ENCODE results near the gene NUP153. TPM values are rescaled to one million over a fixed set of nuclear protein-coding genes. Genes with fewer than 3 reads are reported as not detected.
A peak's percentile ranks its signal among the peaks of the same experiment; 100 is the strongest.

NUP153 gene
- total RNA-seq, 2 experiments from 2014 or later: 74.0 to 75.8 TPM

DNA sequence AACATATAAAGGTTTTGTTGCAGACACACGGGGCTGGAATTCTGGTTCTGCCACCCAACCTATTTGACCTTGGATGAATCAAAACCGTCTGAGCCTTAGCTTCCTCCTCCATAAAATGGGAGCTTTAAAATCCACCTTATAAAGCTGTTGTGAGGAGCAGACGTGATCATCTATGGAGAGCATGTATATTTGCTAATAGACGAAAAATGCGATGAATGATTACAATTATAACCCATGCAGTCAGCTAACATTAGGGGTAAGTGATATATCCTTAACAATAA lies 586 bp upstream of the NUP153 start:
- Mint-ChIP-seq H3K27ac (peak overlapping the region; percentile 97), H3K4me1 (peaks cover 27% of the 10 kb centered on the region), H3K9me3 (no peaks in the 10 kb centered on the region), H3K36me3 (ENCODE audit: low read depth) (peaks cover 29% of the 10 kb centered on the region), H3K4me3 (peak overlapping the region; percentile 86), H3K27me3 (no peaks in the 10 kb centered on the region)
- no peak for DNase-seq
- POLR2A ChIA-PET: interaction anchor here (0.6 to 3.3 kb wide), 23 partner anchors 8 to 946 kb away, joined by 3 to 73 read pairs (median 4); partner anchors contain the start of genes ATXN1, FAM8A1, KDM1B and TPMT
- CTCF ChIA-PET: interaction anchor here (1.1 to 1.6 kb wide), 5 partner anchors 8 to 107 kb away, joined by 3 to 8 read pairs (median 5); partner anchors contain the start of gene FAM8A1

DNA sequence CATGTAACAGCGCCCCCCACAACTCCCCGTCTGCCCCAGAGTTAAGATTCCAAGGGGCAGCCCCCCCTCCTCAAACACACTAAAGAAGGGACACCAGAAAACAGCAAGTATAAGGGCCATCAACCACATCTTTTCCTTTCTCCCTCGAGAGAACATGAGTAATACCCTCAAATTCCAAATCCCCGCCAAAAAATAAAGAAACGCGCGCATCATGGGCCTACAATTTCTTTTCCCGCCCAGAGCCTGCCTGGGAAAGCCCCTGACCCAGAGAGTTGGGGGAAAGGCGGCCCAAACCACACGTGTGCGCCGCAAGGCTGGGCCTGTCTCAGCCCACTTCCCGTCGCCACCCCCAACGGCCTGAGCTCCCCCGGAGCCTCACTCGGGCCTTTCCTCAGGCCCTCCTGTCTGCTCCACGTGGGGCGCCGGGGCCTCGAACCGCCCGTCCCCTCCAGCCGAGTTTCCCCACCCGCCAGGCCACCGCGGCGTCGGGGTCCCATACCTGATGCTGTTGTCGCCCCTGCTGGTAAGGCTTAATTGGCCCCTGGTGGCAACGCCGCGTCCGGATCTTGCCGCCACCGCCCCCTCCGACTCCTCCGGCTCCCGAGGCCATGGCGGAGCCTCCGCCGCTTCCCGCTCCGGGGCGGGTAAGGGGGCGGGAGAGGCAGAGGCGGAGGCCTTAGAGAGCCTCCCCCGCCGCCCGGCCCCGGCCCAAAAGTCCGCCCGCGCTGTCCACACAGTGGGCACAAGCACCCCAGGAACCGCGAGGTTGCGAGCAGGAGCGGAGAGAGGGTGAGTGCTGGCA lies 746 bp downstream of the NUP153 start:
- H3K4me1 Mint-ChIP-seq: peaks cover 34% of the 10 kb centered on the region

DNA sequence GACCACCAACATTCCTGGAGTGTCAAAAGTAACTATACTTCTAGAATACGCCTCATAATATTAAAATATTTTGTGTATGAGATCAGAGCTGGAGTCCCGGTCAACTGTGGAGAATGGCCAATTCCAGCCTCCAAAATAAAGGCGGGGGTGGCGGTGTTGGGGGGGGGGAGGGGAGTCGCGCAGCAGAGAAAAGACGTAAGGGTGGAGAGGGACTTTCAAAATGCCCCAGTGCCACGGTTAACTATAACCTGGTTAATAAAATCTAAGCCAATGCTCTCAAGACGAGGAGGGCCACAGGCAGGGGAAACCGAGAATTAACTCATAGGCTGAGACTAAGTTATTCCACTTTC lies 1.3 kb downstream of the NUP153 start:
- peak overlapping the region; percentile 86 for H3K4me3 Mint-ChIP-seq
- peaks cover 39% of the 10 kb centered on the region for H3K4me1 Mint-ChIP-seq
- no peaks in the 10 kb centered on the region for H3K9me3 Mint-ChIP-seq
- peak overlapping the region; percentile 97 for H3K27ac Mint-ChIP-seq
- DNase-seq: no peak
- peaks cover 33% of the 10 kb centered on the region for H3K36me3 Mint-ChIP-seq (ENCODE audit: low read depth)
- H3K27me3 Mint-ChIP-seq: no peaks in the 10 kb centered on the region
- CTCF ChIA-PET: interaction anchor here (0.6 kb wide), 1 partner anchor 40 kb away, joined by 3 read pairs; no protein-coding TSS in a partner anchor
- POLR2A ChIA-PET: interaction anchor here (1.0 to 3.3 kb wide), 5 partner anchors 10 to 104 kb away, joined by 3 to 73 read pairs (median 13); partner anchors contain the start of gene FAM8A1

More for the DNA sequence above, 746 bp downstream of the NUP153 start:
- CTCF ChIA-PET: interaction anchor here (0.5 to 0.6 kb wide), 2 partner anchors 41 to 537 kb away, joined by 3 read pairs; no protein-coding TSS in a partner anchor
- POLR2A ChIA-PET: interaction anchor here (0.6 to 3.3 kb wide), 17 partner anchors 8 to 945 kb away, joined by 3 to 73 read pairs (median 5); partner anchors contain the start of genes ATXN1 and FAM8A1
- no peaks in the 10 kb centered on the region for H3K27me3 Mint-ChIP-seq
- peaks cover 33% of the 10 kb centered on the region for H3K36me3 Mint-ChIP-seq (ENCODE audit: low read depth)
- no peaks in the 10 kb centered on the region for H3K9me3 Mint-ChIP-seq
- H3K4me3 Mint-ChIP-seq: peak overlapping the region; percentile 86
- peak; percentile 88 for DNase-seq
- peak overlapping the region; percentile 97 for H3K27ac Mint-ChIP-seq

DNA sequence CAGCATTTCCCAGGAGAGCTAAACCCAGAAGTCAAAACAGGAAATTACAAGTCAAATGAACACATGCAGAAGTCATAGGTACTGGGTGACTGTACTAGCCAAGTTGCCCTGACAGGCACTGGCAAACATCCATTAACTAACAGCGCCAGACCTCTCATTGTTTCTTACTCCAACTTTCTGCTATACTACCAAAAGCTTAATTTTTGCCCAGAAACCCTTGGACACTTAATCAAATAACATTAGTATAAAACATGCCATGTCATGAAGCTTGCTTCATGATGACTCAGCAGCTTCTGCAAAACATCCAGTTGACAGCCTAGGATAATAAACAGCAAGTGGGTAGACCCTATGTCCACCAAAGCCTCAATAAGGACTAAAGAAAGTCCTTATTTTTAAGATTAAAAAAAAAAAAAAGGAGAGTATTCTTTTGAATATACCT lies 3.5 kb downstream of the NUP153 start:
- peak; percentile 30 for DNase-seq
- Mint-ChIP-seq H3K9me3 (no peaks in the 10 kb centered on the region), H3K4me1 (peaks cover 46% of the 10 kb centered on the region), H3K36me3 (ENCODE audit: low read depth) (peaks cover 28% of the 10 kb centered on the region), H3K27ac (peak overlapping the region; percentile 93), H3K4me3 (peak overlapping the region; percentile 76), H3K27me3 (no peaks in the 10 kb centered on the region)
- CTCF ChIA-PET: interaction anchor here (0.6 to 4.5 kb wide), 11 partner anchors 11 to 1211 kb away, joined by 3 to 38 read pairs (median 4); partner anchors contain the start of gene FAM8A1
- POLR2A ChIA-PET: interaction anchor here (1.0 to 5.2 kb wide), 5 partner anchors 11 to 102 kb away, joined by 3 to 49 read pairs (median 17); partner anchors contain the start of gene FAM8A1

DNA sequence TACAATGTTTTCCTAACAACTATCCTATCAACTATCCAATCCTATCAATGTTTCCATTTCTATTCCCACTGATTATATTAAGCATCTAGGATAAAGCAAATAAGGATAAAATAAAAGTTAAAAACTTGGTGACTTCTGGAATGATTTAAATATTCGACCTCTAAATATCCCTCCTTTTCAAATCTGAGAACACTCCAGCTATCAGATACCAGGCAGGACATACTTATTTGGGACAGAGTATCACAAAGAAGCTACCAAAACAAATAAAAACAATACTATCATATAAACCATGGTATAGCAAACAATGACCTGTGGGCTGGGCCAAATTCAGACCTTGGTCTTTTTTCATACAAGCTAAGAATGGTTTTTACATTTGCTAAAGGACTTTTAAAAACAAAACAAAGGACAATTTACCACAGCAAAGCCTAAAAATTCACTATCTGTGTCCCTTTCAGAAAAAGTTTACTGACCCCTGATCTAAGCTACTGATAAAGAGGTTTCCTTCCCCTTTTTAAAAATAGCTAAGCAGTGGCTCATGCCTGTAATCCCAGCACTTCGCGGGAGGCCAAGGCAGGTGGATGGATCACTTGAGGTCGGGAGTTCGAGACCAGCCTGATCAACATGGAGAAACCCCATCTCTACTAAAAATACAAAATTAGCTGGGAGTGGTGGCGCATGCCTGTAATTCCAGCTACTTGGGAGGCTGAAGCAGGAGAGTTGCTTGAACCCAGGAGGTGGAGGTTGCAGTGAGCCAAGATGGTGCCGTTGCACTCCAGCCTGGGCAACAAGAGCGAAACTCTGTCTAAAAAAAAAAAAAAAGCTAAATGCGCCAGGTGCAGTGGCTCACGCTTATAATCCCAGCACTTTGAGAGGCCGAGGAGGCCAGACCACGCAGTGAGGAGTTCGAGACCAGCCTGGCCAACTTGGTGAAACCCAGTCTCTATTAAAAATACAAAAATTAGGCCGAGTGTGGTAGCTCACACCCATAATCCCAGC lies 6.0 kb downstream of the NUP153 start:
- CTCF ChIA-PET: interaction anchor here (0.6 to 4.5 kb wide), 13 partner anchors 10 to 117 kb away, joined by 3 to 38 read pairs (median 7); partner anchors contain the start of gene FAM8A1
- peaks cover 42% of the 10 kb centered on the region for H3K4me1 Mint-ChIP-seq
- no peak for DNase-seq
- H3K27ac Mint-ChIP-seq: peak overlapping the region; percentile 59
- H3K36me3 Mint-ChIP-seq (ENCODE audit: low read depth): peaks cover 29% of the 10 kb centered on the region
- no peak overlapping the region for H3K4me3 Mint-ChIP-seq
- H3K27me3 Mint-ChIP-seq: no peaks in the 10 kb centered on the region
- H3K9me3 Mint-ChIP-seq: no peaks in the 10 kb centered on the region
- POLR2A ChIA-PET: interaction anchor here (0.9 to 5.2 kb wide), 5 partner anchors 9 to 100 kb away, joined by 3 to 49 read pairs (median 5); partner anchors contain the start of gene FAM8A1

DNA sequence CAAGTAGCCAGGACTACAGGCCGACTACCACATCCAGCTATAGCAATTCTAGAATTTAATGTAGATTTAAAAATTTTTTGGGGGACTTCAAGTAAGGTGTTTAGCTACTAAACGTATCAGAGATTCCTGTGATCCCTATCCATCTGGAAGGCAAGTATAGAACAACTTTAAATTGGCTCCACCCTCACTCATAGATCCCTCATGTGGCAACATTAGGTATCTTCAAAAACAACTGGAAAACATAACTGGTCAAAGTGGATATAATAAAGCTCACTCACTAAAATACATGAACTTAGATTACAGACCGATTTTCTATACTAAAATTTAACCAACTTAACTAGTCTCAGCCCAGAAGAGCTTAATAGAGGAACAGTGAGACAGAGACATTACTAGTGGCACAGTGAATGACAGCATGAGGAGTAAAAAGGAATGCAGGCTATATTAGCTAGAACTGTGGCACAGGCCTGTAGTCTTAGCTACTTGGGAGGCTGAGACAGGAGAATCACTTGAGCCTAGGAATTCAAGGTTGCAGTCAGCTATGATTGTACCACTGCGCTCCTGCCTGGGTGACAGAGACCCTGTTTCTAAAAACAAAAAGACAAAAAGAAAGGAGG lies 14.7 kb downstream of the NUP153 start:
- Mint-ChIP-seq H3K9me3 (no peaks in the 10 kb centered on the region), H3K36me3 (ENCODE audit: low read depth) (peaks cover 29% of the 10 kb centered on the region), H3K27ac (no peak overlapping the region), H3K27me3 (no peaks in the 10 kb centered on the region), H3K4me3 (no peak overlapping the region), H3K4me1 (peaks cover 40% of the 10 kb centered on the region)
- DNase-seq: no peak
- CTCF ChIA-PET: interaction anchor here (0.8 to 4.0 kb wide), 6 partner anchors 9 to 123 kb away, joined by 3 to 27 read pairs (median 4); no protein-coding TSS in a partner anchor
- POLR2A ChIA-PET: interaction anchor here (1.3 to 6.5 kb wide), 5 partner anchors 10 to 92 kb away, joined by 3 to 43 read pairs (median 6); partner anchors contain the start of genes FAM8A1 and NUP153

DNA sequence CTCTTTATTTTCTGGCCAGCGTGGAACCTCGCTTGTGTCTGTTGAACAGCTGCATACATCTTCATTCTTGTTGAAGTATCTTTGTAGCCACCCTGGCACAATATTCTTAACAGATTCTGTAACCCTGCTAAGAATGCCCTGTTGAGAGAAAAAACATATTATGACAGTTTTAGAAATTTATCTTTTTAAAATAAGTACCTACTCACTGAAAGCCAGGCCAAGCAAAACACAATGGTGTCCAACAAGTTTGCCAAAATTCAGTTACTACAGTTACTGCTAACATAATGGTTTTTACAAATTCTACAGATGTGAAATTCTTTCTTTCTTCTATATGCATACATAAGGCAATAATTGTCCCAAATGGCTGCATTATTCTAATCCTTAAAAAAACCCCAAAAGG lies 18.2 kb downstream of the NUP153 start:
- ChIA-PET CTCF (no interaction called here), POLR2A (interaction anchor here (1.2 to 1.9 kb wide), 2 partner anchors 13 to 87 kb away, joined by 4 to 5 read pairs; no protein-coding TSS in a partner anchor)
- Mint-ChIP-seq H3K36me3 (ENCODE audit: low read depth) (peaks cover 42% of the 10 kb centered on the region), H3K27me3 (no peaks in the 10 kb centered on the region), H3K4me3 (no peak overlapping the region), H3K4me1 (peaks cover 35% of the 10 kb centered on the region), H3K27ac (no peak overlapping the region), H3K9me3 (no peaks in the 10 kb centered on the region)
- no peak for DNase-seq

DNA sequence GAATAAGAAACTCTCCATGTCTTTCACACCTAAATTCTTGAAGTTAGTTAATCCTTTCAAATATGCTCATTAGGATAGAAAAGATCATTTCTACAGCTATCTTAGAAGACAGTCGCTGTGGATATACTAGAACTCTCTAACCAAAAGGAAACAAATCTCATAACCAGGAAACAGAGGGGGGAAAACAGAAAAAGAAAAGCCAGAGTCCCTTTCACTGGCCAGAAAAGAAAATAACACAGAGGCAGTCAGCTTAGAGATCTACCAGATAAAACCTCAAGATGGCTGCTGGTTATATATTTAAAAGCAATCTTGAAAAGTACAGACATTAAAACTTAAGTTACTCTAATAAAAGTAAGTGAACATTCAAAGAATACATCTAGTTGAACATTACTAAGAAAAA lies 19.6 kb downstream of the NUP153 start:
- H3K36me3 Mint-ChIP-seq (ENCODE audit: low read depth): peaks cover 49% of the 10 kb centered on the region
- CTCF ChIA-PET: no interaction called here

DNA sequence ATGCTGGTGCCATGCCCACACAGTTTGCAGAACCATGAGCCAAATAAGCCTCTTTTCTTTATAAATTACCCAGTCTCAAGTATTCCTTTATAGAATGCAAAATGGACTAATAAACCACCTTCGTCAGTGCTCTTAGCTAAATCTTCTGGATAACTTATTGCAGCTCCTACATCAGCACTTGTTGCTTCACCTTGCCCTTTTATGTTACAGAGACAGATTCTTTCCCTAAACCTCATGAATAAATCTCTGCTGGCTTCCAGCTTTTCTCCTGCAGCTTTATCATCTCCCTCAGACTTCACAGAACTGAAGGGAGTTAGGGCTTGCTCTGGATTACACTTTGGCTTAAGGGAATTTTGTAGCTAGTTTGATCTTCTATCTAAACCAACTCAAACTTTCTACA lies 22.6 kb downstream of the NUP153 start:
- no peak for DNase-seq
- Mint-ChIP-seq H3K36me3 (ENCODE audit: low read depth) (peaks cover 72% of the 10 kb centered on the region), H3K9me3 (no peaks in the 10 kb centered on the region), H3K4me1 (peaks cover 42% of the 10 kb centered on the region), H3K27me3 (no peaks in the 10 kb centered on the region), H3K27ac (no peak overlapping the region), H3K4me3 (no peak overlapping the region)
- CTCF ChIA-PET: interaction anchor here (1.1 to 1.6 kb wide), 2 partner anchors 18 to 40 kb away, joined by 3 to 5 read pairs; no protein-coding TSS in a partner anchor
- POLR2A ChIA-PET: interaction anchor here (1.4 to 1.9 kb wide), 2 partner anchors 11 to 23 kb away, joined by 4 read pairs; partner anchors contain the start of gene NUP153

More for the DNA sequence above, 19.6 kb downstream of the NUP153 start:
- H3K27me3 Mint-ChIP-seq: no peaks in the 10 kb centered on the region
- POLR2A ChIA-PET: interaction anchor here (0.8 kb wide), 1 partner anchor 16 kb away, joined by 4 read pairs; no protein-coding TSS in a partner anchor
- H3K4me1 Mint-ChIP-seq: peaks cover 33% of the 10 kb centered on the region
- no peak overlapping the region for H3K27ac Mint-ChIP-seq
- no peak for DNase-seq
- no peaks in the 10 kb centered on the region for H3K9me3 Mint-ChIP-seq
- H3K4me3 Mint-ChIP-seq: no peak overlapping the region

DNA sequence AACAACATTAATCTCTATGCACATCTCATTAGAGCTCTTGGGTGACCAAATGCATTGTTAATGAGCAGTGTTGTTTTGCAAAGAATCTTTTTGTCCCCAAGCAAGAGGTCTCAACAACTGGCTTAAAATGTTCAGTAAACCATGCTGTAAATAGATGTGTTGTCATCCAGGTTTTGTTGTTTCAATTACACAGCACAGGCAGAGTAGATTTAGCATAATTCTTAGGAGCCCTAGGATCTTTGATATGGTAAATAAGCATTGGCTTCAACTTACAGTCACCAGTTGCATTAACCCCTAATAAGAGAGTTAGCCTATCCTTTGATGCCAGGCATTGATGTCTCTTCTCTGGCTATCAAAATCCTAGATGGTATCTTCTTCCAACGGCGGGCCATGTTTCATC lies 23.3 kb downstream of the NUP153 start:
- no peak for DNase-seq
- Mint-ChIP-seq H3K9me3 (no peaks in the 10 kb centered on the region), H3K36me3 (ENCODE audit: low read depth) (peaks cover 71% of the 10 kb centered on the region), H3K27me3 (no peaks in the 10 kb centered on the region), H3K4me1 (peaks cover 45% of the 10 kb centered on the region), H3K27ac (no peak overlapping the region), H3K4me3 (no peak overlapping the region)
- POLR2A ChIA-PET: no interaction called here
- CTCF ChIA-PET: interaction anchor here (1.6 kb wide), 1 partner anchor 18 kb away, joined by 5 read pairs; no protein-coding TSS in a partner anchor

DNA sequence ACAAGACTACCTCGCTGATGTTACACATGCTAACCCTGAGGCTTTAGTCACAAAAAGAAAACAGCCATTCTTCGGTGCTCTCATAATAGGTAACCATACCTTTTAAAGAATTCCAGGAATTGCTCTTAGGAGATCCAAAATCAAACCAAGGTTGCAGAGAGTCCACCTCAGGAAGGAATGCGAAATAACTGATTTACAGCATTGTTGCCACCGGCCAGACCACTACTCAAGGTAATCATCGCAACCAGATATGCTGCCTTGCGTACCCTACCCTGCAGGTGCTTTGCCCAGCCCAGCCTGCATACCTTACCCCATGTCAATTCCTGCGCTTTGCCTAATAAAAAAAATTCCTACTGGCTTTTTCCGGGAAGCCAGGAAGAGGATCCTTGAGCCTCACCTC lies 27.0 kb downstream of the NUP153 start:
- no peaks in the 10 kb centered on the region for H3K27me3 Mint-ChIP-seq
- no peaks in the 10 kb centered on the region for H3K9me3 Mint-ChIP-seq
- no peak overlapping the region for H3K27ac Mint-ChIP-seq
- peaks cover 63% of the 10 kb centered on the region for H3K36me3 Mint-ChIP-seq (ENCODE audit: low read depth)
- POLR2A ChIA-PET: interaction anchor here (1.6 kb wide), 1 partner anchor 79 kb away, joined by 6 read pairs; the partner anchor contains the start of gene FAM8A1
- CTCF ChIA-PET: no interaction called here
- H3K4me3 Mint-ChIP-seq: no peak overlapping the region
- peaks cover 56% of the 10 kb centered on the region for H3K4me1 Mint-ChIP-seq
- no peak for DNase-seq

DNA sequence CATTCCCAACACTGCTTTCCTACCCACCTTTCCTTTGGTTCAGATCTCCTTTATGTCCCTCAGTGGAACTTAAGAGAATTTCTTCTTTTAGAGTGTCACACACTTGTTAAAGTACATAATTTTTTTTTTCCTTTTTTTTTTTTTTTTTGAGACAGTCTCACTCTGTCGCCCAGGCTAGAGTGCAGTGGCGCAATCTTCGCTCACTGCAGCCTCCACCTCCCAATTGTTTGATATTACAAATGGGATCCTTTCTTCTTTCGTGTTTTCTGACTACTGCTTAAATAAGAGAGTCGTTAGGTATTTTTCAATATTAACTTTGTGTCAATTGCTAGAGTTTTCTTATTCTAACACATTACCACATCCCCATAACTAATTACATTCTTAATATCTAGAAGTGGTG lies 29.1 kb downstream of the NUP153 start:
- POLR2A ChIA-PET: interaction anchor here (1.0 kb wide), 1 partner anchor 29 kb away, joined by 3 read pairs; the partner anchor contains the start of gene NUP153
- H3K9me3 Mint-ChIP-seq: no peaks in the 10 kb centered on the region
- no peak for DNase-seq
- no peak overlapping the region for H3K4me3 Mint-ChIP-seq
- peaks cover 59% of the 10 kb centered on the region for H3K36me3 Mint-ChIP-seq (ENCODE audit: low read depth)
- CTCF ChIA-PET: no interaction called here
- H3K27me3 Mint-ChIP-seq: no peaks in the 10 kb centered on the region
- peaks cover 62% of the 10 kb centered on the region for H3K4me1 Mint-ChIP-seq
- H3K27ac Mint-ChIP-seq: no peak overlapping the region

All from activated CD4-positive, alpha-beta memory T cell treated with anti-CD3 and anti-CD28 coated beads, Interleukin-2, amount 10 ng/mL, durations not matched to agents 7 days and 5 days (primary cell).